Osteoblast (primary cell): ENCODE data around the gene CNTFR. TPM values are rescaled to one million over a fixed set of nuclear protein-coding genes. Genes with fewer than 3 reads are reported as not detected.

ENCODE experiments used
- DNase-seq: peaks from one replicate; pipeline ENCODE4 v3.0.0; 2011; ENCODE audit warnings: low spot score, mixed read lengths; ENCODE audit not compliant: insufficient read length; ENCODE audit errors: missing footprints
- H2AFZ ChIP-seq: 2 replicates; pipeline ENCODE4 v1.6.0; 2011; ENCODE audit warnings: mild to moderate bottlenecking, low read length
- H3K27ac ChIP-seq: 2 replicates; pipeline ENCODE4 v1.5.1; 2011; ENCODE audit warnings: mild to moderate bottlenecking, low read depth, low read length, moderate library complexity
- H3K27me3 ChIP-seq: 2 replicates; pipeline ENCODE4 v1.6.0; 2012; ENCODE audit warnings: mild to moderate bottlenecking, control low read depth, inconsistent platforms, low read length, moderate library complexity; ENCODE audit not compliant: insufficient read depth
- H3K36me3 ChIP-seq: 2 replicates; pipeline ENCODE4 v1.5.1; 2011; ENCODE audit warnings: mild to moderate bottlenecking, low read length, control low read depth, moderate library complexity; ENCODE audit not compliant: insufficient read depth
- H3K4me1 ChIP-seq: 2 replicates; pipeline ENCODE4 v1.5.1; 2011; ENCODE audit warnings: mild to moderate bottlenecking, low read length, control low read depth, moderate library complexity; ENCODE audit not compliant: insufficient read depth
- H3K4me2 ChIP-seq: 2 replicates; pipeline ENCODE4 v1.6.0; 2011; ENCODE audit warnings: mild to moderate bottlenecking, low read length; ENCODE audit not compliant: insufficient read depth
- H3K4me3 ChIP-seq: fragments of 200-600 bp; sonication (generic); 3 replicates; pipeline ENCODE4 v1.5.1; 2012; ENCODE audit warnings: mild to moderate bottlenecking, low read length, inconsistent platforms; ENCODE audit not compliant: insufficient read depth
- H3K79me2 ChIP-seq: 2 replicates; pipeline ENCODE4 v1.6.0; 2012; ENCODE audit warnings: mild to moderate bottlenecking, low read length, control low read depth, inconsistent platforms; ENCODE audit not compliant: insufficient read depth
- H3K9me3 ChIP-seq: 2 replicates; pipeline ENCODE4 v1.5.1; 2011; ENCODE audit warnings: low read depth, low read length, control low read depth
- H4K20me1 ChIP-seq: 2 replicates; pipeline ENCODE4 v1.6.0; 2012; ENCODE audit warnings: mild to moderate bottlenecking, low read length, control low read depth; ENCODE audit not compliant: insufficient read depth
- CTCF ChIP-seq: IDR thresholded peaks from 2 replicates; pipeline ENCODE4 v1.5.1; 2011; ENCODE audit warnings: mild to moderate bottlenecking, low read depth, low read length, moderate library complexity; ENCODE audit errors: extremely low read depth
- total RNA-seq: library from RNA; depleted of rRNA; stranded (reverse); fragments of >200 nt; gene quantifications from 2 replicates; pipeline ENCODE4 v1.2.3, GENCODE V29; 2012

Gene CNTFR
- total RNA-seq, 1 donor: not detected

- peak overlapping the region; percentile 43 for H3K4me2 ChIP-seq
Measured at GRCh38 chr9:34578241-34579103, 11.1 kb downstream of the CNTFR start.

GRCh38 chr9:34577400-34578240 lies 11.9 kb downstream of the CNTFR start:
- no peak for DNase-seq
- peak overlapping the region; percentile 45 for H3K4me3 ChIP-seq
- H3K27me3 ChIP-seq: peaks cover 52% of the 10 kb centered on the region
- H3K4me1 ChIP-seq: no peaks in the 10 kb centered on the region
- H3K79me2 ChIP-seq: no peaks in the 10 kb centered on the region
- no peak overlapping the region for H2AFZ ChIP-seq
- H4K20me1 ChIP-seq: no peaks in the 10 kb centered on the region
- H3K9me3 ChIP-seq: no peaks in the 10 kb centered on the region
- no peak for TF ChIP-seq CTCF
- H3K36me3 ChIP-seq: no peaks in the 10 kb centered on the region
- peak overlapping the region; percentile 43 for H3K4me2 ChIP-seq
- H3K27ac ChIP-seq: no peak overlapping the region

More at GRCh38 chr9:34578241-34579103, 11.1 kb downstream of the CNTFR start:
- Histone ChIP-seq H3K4me1 (no peaks in the 10 kb centered on the region), H3K4me3 (peak overlapping the region; percentile 45), H2AFZ (no peak overlapping the region), H3K36me3 (no peaks in the 10 kb centered on the region), H3K79me2 (no peaks in the 10 kb centered on the region), H4K20me1 (no peaks in the 10 kb centered on the region), H3K27ac (no peak overlapping the region), H3K27me3 (peaks cover 56% of the 10 kb centered on the region), H3K9me3 (no peaks in the 10 kb centered on the region)
- no peak for TF ChIP-seq CTCF
- peak; percentile 98 for DNase-seq

GRCh38 chr9:34576597-34577399 lies 12.7 kb downstream of the CNTFR start:
- no peak for TF ChIP-seq CTCF
- Histone ChIP-seq H3K4me3 (no peak overlapping the region), H3K4me1 (no peaks in the 10 kb centered on the region), H2AFZ (no peak overlapping the region), H3K27me3 (peaks cover 45% of the 10 kb centered on the region), H3K27ac (no peak overlapping the region), H3K4me2 (no peak overlapping the region), H4K20me1 (no peaks in the 10 kb centered on the region), H3K9me3 (no peaks in the 10 kb centered on the region), H3K36me3 (no peaks in the 10 kb centered on the region), H3K79me2 (no peaks in the 10 kb centered on the region)
- DNase-seq: no peak
